Mammary epithelial cell (primary cell): Measurements from ENCODE around the gene FILIP1L.

Experiments used
- EZH2 ChIP-seq: IDR thresholded peaks from 2 replicates; pipeline ENCODE4 v1.6.1; 2012; ENCODE audit warnings: low read length, inconsistent platforms, borderline replicate concordance
- TF ChIP-seq, protein P1 (sequence below), 2 donors: IDR thresholded peaks in 1 of 2; conservative IDR thresholded peaks in 1 of 2; 2 replicates each; pipeline ENCODE4 v1.5.1; 2011 to 2012; ENCODE audit warnings: inconsistent platforms in 2 of 2, low read length in 2 of 2, mild to moderate bottlenecking in 2 of 2, control low read depth in 1 of 2, low read depth in 1 of 2; ENCODE audit not compliant: insufficient read depth in 1 of 2; ENCODE audit errors: extremely low read depth in 1 of 2

- TF ChIP-seq, protein P1, sequence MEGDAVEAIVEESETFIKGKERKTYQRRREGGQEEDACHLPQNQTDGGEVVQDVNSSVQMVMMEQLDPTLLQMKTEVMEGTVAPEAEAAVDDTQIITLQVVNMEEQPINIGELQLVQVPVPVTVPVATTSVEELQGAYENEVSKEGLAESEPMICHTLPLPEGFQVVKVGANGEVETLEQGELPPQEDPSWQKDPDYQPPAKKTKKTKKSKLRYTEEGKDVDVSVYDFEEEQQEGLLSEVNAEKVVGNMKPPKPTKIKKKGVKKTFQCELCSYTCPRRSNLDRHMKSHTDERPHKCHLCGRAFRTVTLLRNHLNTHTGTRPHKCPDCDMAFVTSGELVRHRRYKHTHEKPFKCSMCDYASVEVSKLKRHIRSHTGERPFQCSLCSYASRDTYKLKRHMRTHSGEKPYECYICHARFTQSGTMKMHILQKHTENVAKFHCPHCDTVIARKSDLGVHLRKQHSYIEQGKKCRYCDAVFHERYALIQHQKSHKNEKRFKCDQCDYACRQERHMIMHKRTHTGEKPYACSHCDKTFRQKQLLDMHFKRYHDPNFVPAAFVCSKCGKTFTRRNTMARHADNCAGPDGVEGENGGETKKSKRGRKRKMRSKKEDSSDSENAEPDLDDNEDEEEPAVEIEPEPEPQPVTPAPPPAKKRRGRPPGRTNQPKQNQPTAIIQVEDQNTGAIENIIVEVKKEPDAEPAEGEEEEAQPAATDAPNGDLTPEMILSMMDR (conservative IDR thresholded peaks at IDR 0.05 in 1 of 2, IDR thresholded peaks at IDR 0.05 in 1 of 2; ENCODE audit: extremely low read depth in 1 of 2, insufficient read depth in 1 of 2, low read depth in 1 of 2, low read length in 2 of 2): no peak
- no peak for TF ChIP-seq EZH2
Measured at GRCh38 chr3:99810403-99810802, 303.9 kb downstream of the FILIP1L start.
